Astrocyte of the spinal cord (primary cell): ENCODE data around the gene PARS2.

ENCODE experiments used
- DNase-seq: peaks from one replicate; pipeline ENCODE4 v3.0.0; 2011; ENCODE audit warnings: low read depth, low spot score
- H3K4me3 ChIP-seq: 2 replicates; pipeline ENCODE4 v1.5.1; 2011; ENCODE audit warnings: low read depth, mild to moderate bottlenecking, low read length, moderate library complexity
- CTCF ChIP-seq: IDR thresholded peaks from 2 replicates; pipeline ENCODE4 v1.5.1; 2012; ENCODE audit warnings: low read depth, mild to moderate bottlenecking, low read length, inconsistent platforms
- in situ Hi-C: cut with HindIII; loops from 2 replicates; pipeline ENCODE4 v1.10.0; 2017; ENCODE audit warnings: low sequenced_read_pairs

The PARS2 gene

DNA sequence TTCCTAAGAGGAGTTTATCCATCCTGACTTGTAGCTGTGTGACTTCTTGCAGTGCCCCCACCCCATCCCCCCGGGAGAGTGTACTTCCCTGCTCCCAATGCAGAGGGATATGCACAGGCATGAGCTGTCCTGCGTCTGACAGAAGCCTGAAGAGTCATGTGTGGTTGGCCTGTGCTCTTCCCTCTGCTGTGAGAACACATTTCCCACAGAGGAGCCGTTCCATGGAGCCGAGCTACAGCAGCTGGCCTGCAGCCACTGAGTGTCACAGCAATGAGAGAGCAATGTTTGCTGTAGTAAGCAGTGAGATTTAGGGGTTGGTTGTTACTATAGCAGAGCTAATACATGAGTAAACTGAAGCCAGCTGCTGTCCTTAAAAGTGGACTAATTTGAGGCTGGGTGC, 22.0 kb downstream of the PARS2 start:
- peak; percentile 47 for DNase-seq
- H3K4me3 ChIP-seq: no peak overlapping the region
- in situ Hi-C loops: no loop called here
- no peak for TF ChIP-seq CTCF

- TF ChIP-seq CTCF: no peak
- DNase-seq: no peak
- in situ Hi-C loops: no loop called here
- no peak overlapping the region for H3K4me3 ChIP-seq
Measured at GRCh38 chr1:54741531-54741930, 22.8 kb downstream of the PARS2 start.

DNA sequence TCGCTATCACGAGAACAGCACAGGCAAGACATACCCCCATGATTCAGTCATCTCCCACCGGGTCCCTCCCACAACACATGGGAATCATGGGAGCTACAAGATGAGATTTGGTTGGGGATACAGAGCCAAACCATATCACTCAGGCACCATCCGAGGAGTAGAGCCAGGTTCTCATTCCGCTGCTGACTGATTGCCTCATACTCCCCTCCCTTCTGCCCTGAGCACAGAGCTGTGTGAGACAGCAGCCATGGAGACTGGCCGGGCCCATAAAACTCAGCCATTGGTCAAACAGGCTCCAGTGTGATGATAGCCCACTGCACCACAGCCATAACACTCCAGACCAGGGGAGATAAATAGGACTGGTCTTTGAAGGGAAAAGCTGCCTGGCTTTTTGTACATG, 26.1 kb downstream of the PARS2 start:
- no peak for DNase-seq
- TF ChIP-seq CTCF: no peak
- in situ Hi-C loops: no loop called here
- H3K4me3 ChIP-seq: no peak overlapping the region

DNA sequence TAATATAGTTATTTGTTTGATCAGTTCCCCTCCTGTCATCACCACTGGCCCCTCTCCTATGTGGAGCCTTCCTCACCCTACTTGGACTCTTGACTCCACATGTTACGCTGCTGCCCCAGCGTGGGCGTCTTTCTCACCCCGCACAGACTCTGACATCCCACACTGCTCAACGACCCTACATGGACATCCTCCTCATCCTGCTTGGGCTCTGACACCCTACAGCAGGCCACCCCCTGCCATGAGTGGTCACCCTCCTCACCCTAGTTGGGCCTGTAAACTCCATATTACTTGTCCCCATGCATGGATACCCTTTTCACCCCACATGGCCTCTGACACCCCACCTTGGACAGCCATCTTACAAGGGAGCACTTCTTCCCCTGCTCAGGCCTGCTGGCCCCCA, 27.6 kb downstream of the PARS2 start:
- TF ChIP-seq CTCF: no peak
- in situ Hi-C loops: no loop called here
- H3K4me3 ChIP-seq: no peak overlapping the region
- no peak for DNase-seq

GRCh38 chr1:54728027-54728426, 36.3 kb downstream of the PARS2 start:
- in situ Hi-C loops: no loop called here
- H3K4me3 ChIP-seq: no peak overlapping the region
- TF ChIP-seq CTCF: no peak
- no peak for DNase-seq

DNA sequence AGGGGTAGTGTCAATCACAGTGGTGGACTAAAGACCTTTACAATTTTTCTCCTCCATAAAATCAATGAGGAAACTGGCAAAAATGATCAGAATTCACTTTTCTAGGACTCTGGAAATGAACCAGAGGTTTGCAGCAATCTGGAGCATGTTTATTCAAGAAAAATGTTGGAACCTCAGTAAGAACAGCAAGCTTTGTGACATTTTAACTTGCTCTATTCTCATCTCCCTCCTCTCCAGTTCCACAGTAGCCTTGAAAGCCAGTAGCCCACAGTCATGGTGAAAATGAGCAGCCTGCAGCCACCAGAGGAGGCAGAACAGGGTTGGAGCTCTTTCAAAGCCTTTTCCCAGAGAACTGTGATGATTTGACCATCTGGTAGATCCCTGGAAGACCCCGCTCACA, 39.6 kb downstream of the PARS2 start:
- no peak for DNase-seq
- no peak for TF ChIP-seq CTCF
- in situ Hi-C loops: no loop called here
- no peak overlapping the region for H3K4me3 ChIP-seq

- in situ Hi-C loops: no loop called here
- TF ChIP-seq CTCF: no peak
Measured at GRCh38 chr1:54723985-54724384, 40.3 kb downstream of the PARS2 start.

More at GRCh38 chr1:54723985-54724384, 40.3 kb downstream of the PARS2 start:
- DNase-seq: no peak
- no peak overlapping the region for H3K4me3 ChIP-seq
